ENCODE results near the gene C2CD4D.

Gene C2CD4D

GRCh38 chr1:151816548-151817352 lies 22.9 kb downstream of the C2CD4D start:
- TF ChIP-seq ZFX (IDR thresholded peaks at IDR 0.05), result no peak
- no peak for TF ChIP-seq CTCF (conservative IDR thresholded peaks at IDR 0.05)
- H3K27ac ChIP-seq, result no peak overlapping the region

GRCh38 chr1:151815716-151816327 lies 23.8 kb downstream of the C2CD4D start:
- H3K27ac ChIP-seq, result no peak overlapping the region
- TF ChIP-seq ZFX (IDR thresholded peaks at IDR 0.05) (no peak), CTCF (conservative IDR thresholded peaks at IDR 0.05) (no peak)

- H3K27ac ChIP-seq, result no peak overlapping the region
- TF ChIP-seq ZFX (IDR thresholded peaks at IDR 0.05), result no peak
- TF ChIP-seq CTCF (conservative IDR thresholded peaks at IDR 0.05), result no peak
Observed at GRCh38 chr1:151814971-151815545, 24.6 kb downstream of the C2CD4D start.

GRCh38 chr1:151814426-151814825 lies 25.2 kb downstream of the C2CD4D start:
- H3K27ac ChIP-seq, result no peak overlapping the region
- no peak for TF ChIP-seq ZFX (IDR thresholded peaks at IDR 0.05)
- no peak for TF ChIP-seq CTCF (conservative IDR thresholded peaks at IDR 0.05)

- no peak overlapping the region for H3K27ac ChIP-seq
- no peak for TF ChIP-seq CTCF (conservative IDR thresholded peaks at IDR 0.05)
- TF ChIP-seq ZFX (IDR thresholded peaks at IDR 0.05), result no peak
Observed at GRCh38 chr1:151813271-151813977, 26.2 kb downstream of the C2CD4D start.

GRCh38 chr1:151811181-151811580 lies 28.4 kb downstream of the C2CD4D start:
- no peak for TF ChIP-seq ZFX (IDR thresholded peaks at IDR 0.05)
- no peak for TF ChIP-seq CTCF (conservative IDR thresholded peaks at IDR 0.05)
- no peak overlapping the region for H3K27ac ChIP-seq
